Measurements from ENCODE around the gene THSD8.

DNA sequence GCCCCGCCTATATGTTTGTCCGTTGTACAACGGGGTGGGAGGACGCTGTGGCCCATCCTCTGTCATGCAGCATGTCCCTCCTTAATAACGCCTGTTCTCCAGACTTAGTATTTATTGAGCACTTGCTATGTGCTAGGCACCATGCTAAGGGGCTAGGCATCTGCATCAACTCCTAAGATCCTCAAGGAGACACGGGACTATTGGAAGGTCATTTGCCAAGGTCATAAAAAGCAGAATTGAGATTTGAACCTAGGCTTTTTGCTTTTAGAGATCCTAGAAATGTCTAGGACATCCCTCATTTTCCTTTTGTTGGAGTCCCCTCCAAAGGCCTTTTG is 34.6 kb downstream of the THSD8 start:
- TF ChIP-seq, protein P1, sequence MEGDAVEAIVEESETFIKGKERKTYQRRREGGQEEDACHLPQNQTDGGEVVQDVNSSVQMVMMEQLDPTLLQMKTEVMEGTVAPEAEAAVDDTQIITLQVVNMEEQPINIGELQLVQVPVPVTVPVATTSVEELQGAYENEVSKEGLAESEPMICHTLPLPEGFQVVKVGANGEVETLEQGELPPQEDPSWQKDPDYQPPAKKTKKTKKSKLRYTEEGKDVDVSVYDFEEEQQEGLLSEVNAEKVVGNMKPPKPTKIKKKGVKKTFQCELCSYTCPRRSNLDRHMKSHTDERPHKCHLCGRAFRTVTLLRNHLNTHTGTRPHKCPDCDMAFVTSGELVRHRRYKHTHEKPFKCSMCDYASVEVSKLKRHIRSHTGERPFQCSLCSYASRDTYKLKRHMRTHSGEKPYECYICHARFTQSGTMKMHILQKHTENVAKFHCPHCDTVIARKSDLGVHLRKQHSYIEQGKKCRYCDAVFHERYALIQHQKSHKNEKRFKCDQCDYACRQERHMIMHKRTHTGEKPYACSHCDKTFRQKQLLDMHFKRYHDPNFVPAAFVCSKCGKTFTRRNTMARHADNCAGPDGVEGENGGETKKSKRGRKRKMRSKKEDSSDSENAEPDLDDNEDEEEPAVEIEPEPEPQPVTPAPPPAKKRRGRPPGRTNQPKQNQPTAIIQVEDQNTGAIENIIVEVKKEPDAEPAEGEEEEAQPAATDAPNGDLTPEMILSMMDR (IDR thresholded peaks at IDR 0.05 in 8 of 11, conservative IDR thresholded peaks at IDR 0.05 in 3 of 11): no peak
- no peak for TF ChIP-seq POLR2AphosphoS5 (IDR thresholded peaks at IDR 0.05)
